ENCODE data around the gene DUS2. TPM values are rescaled to one million over a fixed set of nuclear protein-coding genes. Genes with fewer than 3 reads are reported as not detected.

Gene DUS2
- total and polyA plus RNA-seq, 9 of the 15 experiments (the other 6 are each of a cell fraction or from before 2014, with no cell fraction given), result 5.8 to 22.5 (median 20.6) TPM

DNA sequence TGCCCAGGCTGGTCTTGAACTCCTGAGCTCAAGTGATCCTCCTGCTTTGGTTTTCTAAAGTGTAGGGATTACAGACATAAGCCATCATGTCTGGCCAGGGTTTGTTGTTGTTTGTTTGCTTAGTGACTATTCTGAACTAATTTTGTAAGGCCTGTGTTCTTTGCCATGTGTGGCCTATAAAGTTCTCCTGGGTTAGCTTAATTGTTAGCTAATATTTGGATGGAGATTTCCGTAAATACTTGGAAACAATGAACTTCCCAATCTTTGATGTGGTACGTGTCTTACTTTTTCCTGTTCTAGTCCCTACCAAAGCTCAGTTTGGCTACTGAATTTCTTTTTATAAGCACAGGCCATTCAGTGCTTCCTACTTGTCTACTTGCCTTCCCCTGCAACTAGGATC lies 24.9 kb downstream of the DUS2 start (continued):
- TF ChIP-seq, protein P1, sequence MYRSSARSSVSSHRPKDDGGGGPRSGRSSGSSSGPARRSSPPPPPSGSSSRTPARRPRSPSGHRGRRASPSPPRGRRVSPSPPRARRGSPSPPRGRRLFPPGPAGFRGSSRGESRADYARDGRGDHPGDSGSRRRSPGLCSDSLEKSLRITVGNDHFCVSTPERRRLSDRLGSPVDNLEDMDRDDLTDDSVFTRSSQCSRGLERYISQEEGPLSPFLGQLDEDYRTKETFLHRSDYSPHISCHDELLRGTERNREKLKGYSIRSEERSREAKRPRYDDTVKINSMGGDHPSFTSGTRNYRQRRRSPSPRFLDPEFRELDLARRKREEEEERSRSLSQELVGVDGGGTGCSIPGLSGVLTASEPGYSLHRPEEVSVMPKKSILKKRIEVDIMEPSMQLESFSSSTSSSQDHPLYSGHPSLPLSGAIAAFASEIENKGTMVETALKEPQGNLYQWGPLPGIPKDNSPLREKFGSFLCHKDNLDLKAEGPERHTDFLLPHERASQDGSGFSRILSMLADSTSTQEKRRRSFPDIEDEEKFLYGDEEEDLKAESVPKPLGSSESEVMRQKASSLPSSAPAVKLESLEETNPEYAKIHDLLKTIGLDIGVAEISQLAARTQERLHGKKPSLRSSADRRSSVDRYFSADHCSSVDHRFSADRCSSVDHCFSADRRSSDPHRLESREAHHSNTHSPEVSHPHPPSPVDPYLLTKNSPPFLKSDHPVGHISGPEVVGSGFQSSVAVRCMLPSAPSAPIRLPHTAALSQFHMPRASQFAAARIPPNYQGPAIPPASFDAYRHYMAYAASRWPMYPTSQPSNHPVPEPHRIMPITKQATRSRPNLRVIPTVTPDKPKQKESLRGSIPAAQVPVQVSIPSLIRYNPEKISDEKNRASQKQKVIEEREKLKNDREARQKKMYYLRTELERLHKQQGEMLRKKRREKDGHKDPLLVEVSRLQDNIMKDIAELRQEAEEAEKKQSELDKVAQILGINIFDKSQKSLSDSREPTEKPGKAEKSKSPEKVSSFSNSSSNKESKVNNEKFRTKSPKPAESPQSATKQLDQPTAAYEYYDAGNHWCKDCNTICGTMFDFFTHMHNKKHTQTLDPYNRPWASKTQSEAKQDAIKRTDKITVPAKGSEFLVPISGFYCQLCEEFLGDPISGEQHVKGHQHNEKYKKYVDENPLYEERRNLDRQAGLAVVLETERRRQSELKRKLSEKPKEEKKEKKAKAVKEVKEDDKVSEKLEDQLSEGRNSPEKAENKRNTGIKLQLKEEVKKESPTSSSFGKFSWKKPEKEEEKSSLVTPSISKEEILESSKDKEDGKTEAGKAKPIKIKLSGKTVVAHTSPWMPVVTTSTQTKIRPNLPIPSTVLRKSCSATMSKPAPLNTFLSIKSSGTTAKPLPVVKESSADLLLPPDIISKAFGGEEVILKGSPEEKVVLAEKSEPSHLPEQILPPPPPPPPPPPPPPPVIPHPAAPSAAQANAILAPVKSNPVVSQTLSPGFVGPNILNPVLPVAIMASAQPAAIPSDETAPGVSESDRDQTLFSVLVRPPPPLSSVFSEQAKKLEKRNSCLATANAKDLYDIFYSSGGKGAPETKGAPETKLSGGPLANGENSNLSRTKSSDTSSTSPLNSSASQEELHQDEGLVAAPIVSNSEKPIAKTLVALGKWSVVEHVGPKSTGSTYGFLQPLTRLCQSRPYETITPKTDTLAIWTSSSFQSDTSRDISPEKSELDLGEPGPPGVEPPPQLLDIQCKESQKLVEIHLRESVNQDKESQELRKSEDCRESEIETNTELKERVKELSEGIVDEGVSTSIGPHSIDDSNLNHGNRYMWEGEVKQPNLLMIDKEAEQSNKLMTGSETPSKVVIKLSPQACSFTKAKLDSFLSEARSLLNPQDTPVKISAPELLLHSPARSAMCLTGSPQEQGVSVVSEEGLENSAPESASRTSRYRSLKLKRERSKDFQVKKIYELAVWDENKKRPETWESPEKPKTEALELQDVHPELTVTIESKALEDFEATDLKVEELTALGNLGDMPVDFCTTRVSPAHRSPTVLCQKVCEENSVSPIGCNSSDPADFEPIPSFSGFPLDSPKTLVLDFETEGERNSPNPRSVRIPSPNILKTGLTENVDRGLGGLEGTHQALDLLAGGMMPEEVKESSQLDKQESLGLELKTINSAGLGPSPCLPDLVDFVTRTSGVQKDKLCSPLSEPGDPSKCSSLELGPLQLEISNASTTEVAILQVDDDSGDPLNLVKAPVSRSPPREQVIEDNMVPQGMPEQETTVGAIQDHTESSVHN (IDR thresholded peaks at IDR 0.05; ENCODE audit: borderline replicate concordance in 1 of 2, low read depth in 1 of 2), result no peak
- TF ChIP-seq MCM7 (IDR thresholded peaks at IDR 0.05) (no peak), HMG20A (CRISPR knock-in tag; conservative IDR thresholded peaks at IDR 0.05) (no peak), JUNB (CRISPR knock-in tag; conservative IDR thresholded peaks at IDR 0.05) (no peak), ZNF589 (CRISPR knock-in tag; IDR thresholded peaks at IDR 0.05; ENCODE audit: low read depth) (no peak), ZZZ3 (IDR thresholded peaks at IDR 0.05) (no peak)
- TF ChIP-seq, protein P2, sequence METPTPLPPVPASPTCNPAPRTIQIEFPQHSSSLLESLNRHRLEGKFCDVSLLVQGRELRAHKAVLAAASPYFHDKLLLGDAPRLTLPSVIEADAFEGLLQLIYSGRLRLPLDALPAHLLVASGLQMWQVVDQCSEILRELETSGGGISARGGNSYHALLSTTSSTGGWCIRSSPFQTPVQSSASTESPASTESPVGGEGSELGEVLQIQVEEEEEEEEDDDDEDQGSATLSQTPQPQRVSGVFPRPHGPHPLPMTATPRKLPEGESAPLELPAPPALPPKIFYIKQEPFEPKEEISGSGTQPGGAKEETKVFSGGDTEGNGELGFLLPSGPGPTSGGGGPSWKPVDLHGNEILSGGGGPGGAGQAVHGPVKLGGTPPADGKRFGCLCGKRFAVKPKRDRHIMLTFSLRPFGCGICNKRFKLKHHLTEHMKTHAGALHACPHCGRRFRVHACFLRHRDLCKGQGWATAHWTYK (CRISPR knock-in tag; IDR thresholded peaks at IDR 0.05), result no peak
- TF ChIP-seq, protein P3, sequence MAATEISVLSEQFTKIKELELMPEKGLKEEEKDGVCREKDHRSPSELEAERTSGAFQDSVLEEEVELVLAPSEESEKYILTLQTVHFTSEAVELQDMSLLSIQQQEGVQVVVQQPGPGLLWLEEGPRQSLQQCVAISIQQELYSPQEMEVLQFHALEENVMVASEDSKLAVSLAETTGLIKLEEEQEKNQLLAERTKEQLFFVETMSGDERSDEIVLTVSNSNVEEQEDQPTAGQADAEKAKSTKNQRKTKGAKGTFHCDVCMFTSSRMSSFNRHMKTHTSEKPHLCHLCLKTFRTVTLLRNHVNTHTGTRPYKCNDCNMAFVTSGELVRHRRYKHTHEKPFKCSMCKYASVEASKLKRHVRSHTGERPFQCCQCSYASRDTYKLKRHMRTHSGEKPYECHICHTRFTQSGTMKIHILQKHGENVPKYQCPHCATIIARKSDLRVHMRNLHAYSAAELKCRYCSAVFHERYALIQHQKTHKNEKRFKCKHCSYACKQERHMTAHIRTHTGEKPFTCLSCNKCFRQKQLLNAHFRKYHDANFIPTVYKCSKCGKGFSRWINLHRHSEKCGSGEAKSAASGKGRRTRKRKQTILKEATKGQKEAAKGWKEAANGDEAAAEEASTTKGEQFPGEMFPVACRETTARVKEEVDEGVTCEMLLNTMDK (IDR thresholded peaks at IDR 0.05; ENCODE audit: borderline replicate concordance, insufficient read depth, low read depth, low read length, poor library complexity, severe bottlenecking), result no peak
